Coronary artery (tissue), 2 donors: ENCODE measurements around the gene MBD5.

Experiments
- DNase-seq: peaks from one replicate; pipeline ENCODE4 v3.0.0-alpha.2; 2017; ENCODE audit warnings: low spot score
- H3K27ac ChIP-seq, 2 donors: fragments of 200-600 bp; sonication (generic); one replicate each; pipeline ENCODE4 v1.5.1; 2016 to 2019
- H3K4me3 ChIP-seq: fragments of 200-600 bp; sonication (generic); 2 replicates; pipeline ENCODE4 v1.5.1; 2016; ENCODE audit warnings: mild to moderate bottlenecking, moderate library complexity
- TF ChIP-seq, protein P1 (sequence below): fragments of 200-600 bp; sonication (generic); IDR thresholded peaks from one replicate; pipeline ENCODE4 v1.5.1; 2019; ENCODE audit warnings: antibody characterized with exemption

The MBD5 gene

GRCh38 chr2:148065936-148066335, 45.0 kb downstream of the MBD5 start:
- H3K4me3 ChIP-seq: no peak overlapping the region
- no peak for DNase-seq
- H3K27ac ChIP-seq: no peak overlapping the region
- TF ChIP-seq, protein P1, sequence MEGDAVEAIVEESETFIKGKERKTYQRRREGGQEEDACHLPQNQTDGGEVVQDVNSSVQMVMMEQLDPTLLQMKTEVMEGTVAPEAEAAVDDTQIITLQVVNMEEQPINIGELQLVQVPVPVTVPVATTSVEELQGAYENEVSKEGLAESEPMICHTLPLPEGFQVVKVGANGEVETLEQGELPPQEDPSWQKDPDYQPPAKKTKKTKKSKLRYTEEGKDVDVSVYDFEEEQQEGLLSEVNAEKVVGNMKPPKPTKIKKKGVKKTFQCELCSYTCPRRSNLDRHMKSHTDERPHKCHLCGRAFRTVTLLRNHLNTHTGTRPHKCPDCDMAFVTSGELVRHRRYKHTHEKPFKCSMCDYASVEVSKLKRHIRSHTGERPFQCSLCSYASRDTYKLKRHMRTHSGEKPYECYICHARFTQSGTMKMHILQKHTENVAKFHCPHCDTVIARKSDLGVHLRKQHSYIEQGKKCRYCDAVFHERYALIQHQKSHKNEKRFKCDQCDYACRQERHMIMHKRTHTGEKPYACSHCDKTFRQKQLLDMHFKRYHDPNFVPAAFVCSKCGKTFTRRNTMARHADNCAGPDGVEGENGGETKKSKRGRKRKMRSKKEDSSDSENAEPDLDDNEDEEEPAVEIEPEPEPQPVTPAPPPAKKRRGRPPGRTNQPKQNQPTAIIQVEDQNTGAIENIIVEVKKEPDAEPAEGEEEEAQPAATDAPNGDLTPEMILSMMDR: no peak

GRCh38 chr2:148067801-148068200, 46.9 kb downstream of the MBD5 start:
- TF ChIP-seq, protein P1: no peak
- DNase-seq: no peak
- H3K27ac ChIP-seq: no peak overlapping the region
- no peak overlapping the region for H3K4me3 ChIP-seq

DNA sequence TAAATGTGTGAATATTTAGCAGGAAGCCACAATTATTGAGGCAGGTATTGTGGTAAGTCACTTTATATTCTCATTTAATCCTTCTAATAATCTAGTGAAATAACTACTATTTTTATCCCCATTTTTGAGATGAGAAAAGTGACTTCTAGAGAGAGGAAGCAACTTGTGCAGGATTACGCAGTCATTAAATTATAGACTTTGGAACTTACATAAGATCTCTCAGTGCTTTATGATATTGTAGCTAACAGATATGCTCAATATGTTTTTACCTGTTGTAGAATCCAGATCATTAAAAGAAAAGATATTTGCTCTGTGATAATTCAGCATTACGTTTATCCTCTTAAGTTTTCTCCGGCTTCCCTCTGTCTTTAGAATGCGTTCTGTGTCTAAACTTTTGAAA, 50.5 kb downstream of the MBD5 start:
- Histone ChIP-seq H3K4me3 (no peak overlapping the region), H3K27ac (no peak overlapping the region)
- no peak for DNase-seq
- TF ChIP-seq, protein P1: no peak

- TF ChIP-seq, protein P1: no peak
- Histone ChIP-seq H3K4me3 (no peak overlapping the region), H3K27ac (no peak overlapping the region)
- DNase-seq: no peak
Observed at GRCh38 chr2:148096012-148096411, 75.1 kb downstream of the MBD5 start.

DNA sequence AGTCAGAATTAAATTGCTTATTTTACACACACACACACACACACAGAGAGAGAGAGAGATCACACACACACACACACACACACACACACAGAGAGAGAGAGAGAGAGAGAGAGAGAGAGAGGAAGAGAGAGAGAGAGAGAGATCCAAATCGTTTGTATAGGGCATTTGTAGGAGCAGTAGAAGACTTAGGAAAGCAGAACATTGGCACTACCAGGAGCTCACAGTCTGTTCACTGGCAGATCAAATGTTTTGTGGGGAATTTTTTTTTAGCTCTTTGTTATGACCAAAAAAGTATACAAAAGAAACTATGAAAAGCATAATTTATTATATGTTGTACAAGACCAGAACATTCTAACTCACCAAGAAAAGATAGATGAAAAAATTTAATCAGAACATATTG, 81.8 kb downstream of the MBD5 start:
- TF ChIP-seq, protein P1: no peak

DNA sequence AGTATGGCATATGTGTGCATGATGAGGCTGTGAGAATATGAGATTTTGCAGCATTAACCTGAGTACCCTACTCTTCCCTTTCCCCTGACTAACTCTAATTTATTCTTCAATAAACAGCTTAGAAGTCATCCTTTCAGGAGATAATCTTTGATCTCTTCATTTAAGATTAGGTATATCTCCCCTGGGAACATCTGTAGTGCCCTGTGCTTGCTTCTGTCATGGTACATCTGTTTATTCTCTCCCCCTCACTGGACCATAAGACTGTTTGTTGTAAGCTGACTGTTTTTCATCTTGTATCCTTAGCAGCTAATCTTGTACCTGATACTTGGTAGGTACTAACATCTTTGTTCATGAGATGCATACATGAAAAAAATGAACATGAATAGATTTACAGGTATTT, 83.1 kb downstream of the MBD5 start:
- Histone ChIP-seq H3K27ac (no peak overlapping the region), H3K4me3 (no peak overlapping the region)
- no peak for DNase-seq
- TF ChIP-seq, protein P1: no peak

More for the DNA sequence above, 81.8 kb downstream of the MBD5 start:
- no peak for DNase-seq
- H3K27ac ChIP-seq: no peak overlapping the region
- H3K4me3 ChIP-seq: no peak overlapping the region

GRCh38 chr2:148106331-148106730, 85.4 kb downstream of the MBD5 start:
- Histone ChIP-seq H3K4me3 (no peak overlapping the region), H3K27ac (no peak overlapping the region)
- TF ChIP-seq, protein P1: no peak
- no peak for DNase-seq
